OCI-LY1 (cell line): ENCODE data around the gene CAPN14.

Experiments used
- H2AFZ ChIP-seq: fragments of 200-600 bp; sonication (generic), shearing (Covaris generic); 2 replicates; pipeline ENCODE4 v1.6.0; 2014; ENCODE audit warnings: antibody characterized with exemption, mild to moderate bottlenecking, low read length
- H3F3A ChIP-seq: fragments of 200-600 bp; sonication (generic), shearing (Covaris generic); 2 replicates; pipeline ENCODE4 v1.6.0; 2014; ENCODE audit warnings: mild to moderate bottlenecking, antibody characterized with exemption, low read length, moderate library complexity; ENCODE audit not compliant: insufficient read depth
- H3K27ac ChIP-seq: fragments of 200-600 bp; sonication (generic); 2 replicates; pipeline ENCODE4 v1.5.1; 2014; ENCODE audit warnings: low read length, mixed run types, mild to moderate bottlenecking, low read depth; ENCODE audit not compliant: poor library complexity, severe bottlenecking
- H3K27me3 ChIP-seq: fragments of 200-600 bp; sonication (generic); 2 replicates; pipeline ENCODE4 v1.6.0; 2014; ENCODE audit warnings: antibody characterized with exemption, mild to moderate bottlenecking, low read length, moderate library complexity; ENCODE audit not compliant: insufficient read depth
- H3K36me3 ChIP-seq: fragments of 200-600 bp; sonication (generic); 2 replicates; pipeline ENCODE4 v1.6.1; 2014; ENCODE audit warnings: mild to moderate bottlenecking, antibody characterized with exemption, low read length, moderate library complexity, mixed read lengths; ENCODE audit not compliant: insufficient read depth
- H3K4me1 ChIP-seq: fragments of 200-600 bp; sonication (generic); 2 replicates; pipeline ENCODE4 v1.5.1; 2014; ENCODE audit warnings: mild to moderate bottlenecking, low read length, moderate library complexity; ENCODE audit not compliant: insufficient read depth, severe bottlenecking
- H3K4me2 ChIP-seq: fragments of 200-600 bp; sonication (generic), shearing (Covaris generic); 2 replicates; pipeline ENCODE4 v1.6.1; 2014; ENCODE audit warnings: low read length
- H3K4me3 ChIP-seq: fragments of 200-600 bp; sonication (generic); 2 replicates; pipeline ENCODE4 v1.5.1; 2014; ENCODE audit warnings: low read length, low read depth, mild to moderate bottlenecking, mixed read lengths; ENCODE audit not compliant: poor library complexity, severe bottlenecking
- H3K79me2 ChIP-seq: fragments of 200-600 bp; shearing (Covaris generic); 2 replicates; pipeline ENCODE4 v1.6.1; 2016; ENCODE audit warnings: mixed run types, low read length, mixed read lengths; ENCODE audit not compliant: insufficient read depth
- H3K9ac ChIP-seq: fragments of 200-600 bp; sonication (generic), shearing (Covaris generic); 2 replicates; pipeline ENCODE4 v1.6.1; 2014; ENCODE audit warnings: mild to moderate bottlenecking, low read length, mixed read lengths
- H3K9me2 ChIP-seq: fragments of 200-600 bp; sonication (generic), shearing (Covaris generic); 2 replicates; pipeline ENCODE4 v1.6.1; 2014; ENCODE audit warnings: low read depth, mild to moderate bottlenecking, low read length, mixed read lengths
- H3K9me3 ChIP-seq: fragments of 200-600 bp; shearing (Covaris generic); 2 replicates; pipeline ENCODE4 v1.6.1; 2014; ENCODE audit warnings: low read length, mixed read lengths
- H4K20me1 ChIP-seq: fragments of 200-600 bp; sonication (generic), shearing (Covaris generic); 2 replicates; pipeline ENCODE4 v1.6.0; 2016; ENCODE audit warnings: mild to moderate bottlenecking, low read length; ENCODE audit not compliant: insufficient read depth
- CTCF ChIP-seq: fragments of 200-600 bp; sonication (generic), shearing (Covaris generic); IDR thresholded peaks from 2 replicates; pipeline ENCODE4 v1.5.1; 2017; ENCODE audit warnings: mild to moderate bottlenecking, antibody characterized with exemption, low read length, moderate library complexity, mixed read lengths
- EZH2 ChIP-seq: fragments of 200-600 bp; sonication (generic), shearing (Covaris generic); IDR thresholded peaks from 2 replicates; pipeline ENCODE4 v1.8.0; 2017; ENCODE audit warnings: borderline replicate concordance, mixed run types, mild to moderate bottlenecking, antibody characterized with exemption, low read length, moderate library complexity, mixed read lengths

CAPN14 gene

DNA sequence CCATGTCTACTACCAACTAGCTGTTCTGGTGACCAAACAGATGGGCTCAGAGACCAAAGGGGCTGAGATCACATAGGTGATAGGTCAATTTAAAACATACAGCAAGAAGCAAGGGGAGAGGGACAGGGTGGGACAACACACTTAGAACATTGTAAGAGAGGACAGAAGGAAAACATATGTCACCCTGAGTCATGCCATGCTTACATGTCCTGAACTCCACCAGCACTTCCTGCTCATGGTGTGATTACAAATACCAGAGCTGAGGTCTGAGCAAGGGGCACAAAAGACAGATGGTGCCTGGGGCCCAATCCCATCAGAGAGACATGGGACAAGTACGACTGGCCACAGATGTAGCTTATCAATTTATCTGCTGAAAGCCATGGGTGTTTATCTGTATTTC, 50.4 kb downstream of the CAPN14 start:
- no peaks in the 10 kb centered on the region for H4K20me1 ChIP-seq
- TF ChIP-seq CTCF (no peak), EZH2 (no peak)
- H3K9me2 ChIP-seq, result no peaks in the 10 kb centered on the region
- H2AFZ ChIP-seq, result no peak overlapping the region
- H3K36me3 ChIP-seq, result no peaks in the 10 kb centered on the region
- H3K27ac ChIP-seq, result no peak overlapping the region
- H3K9ac ChIP-seq, result no peak overlapping the region
- no peaks in the 10 kb centered on the region for H3K79me2 ChIP-seq
- no peaks in the 10 kb centered on the region for H3F3A ChIP-seq
- H3K27me3 ChIP-seq, result 0 out of 2 replicates have a peak, but pooled peaks cover 1% of the 10 kb centered on the region
- H3K4me1 ChIP-seq, result no peaks in the 10 kb centered on the region
- no peaks in the 10 kb centered on the region for H3K9me3 ChIP-seq
- H3K4me3 ChIP-seq, result no peak overlapping the region
- H3K4me2 ChIP-seq, result no peak overlapping the region

DNA sequence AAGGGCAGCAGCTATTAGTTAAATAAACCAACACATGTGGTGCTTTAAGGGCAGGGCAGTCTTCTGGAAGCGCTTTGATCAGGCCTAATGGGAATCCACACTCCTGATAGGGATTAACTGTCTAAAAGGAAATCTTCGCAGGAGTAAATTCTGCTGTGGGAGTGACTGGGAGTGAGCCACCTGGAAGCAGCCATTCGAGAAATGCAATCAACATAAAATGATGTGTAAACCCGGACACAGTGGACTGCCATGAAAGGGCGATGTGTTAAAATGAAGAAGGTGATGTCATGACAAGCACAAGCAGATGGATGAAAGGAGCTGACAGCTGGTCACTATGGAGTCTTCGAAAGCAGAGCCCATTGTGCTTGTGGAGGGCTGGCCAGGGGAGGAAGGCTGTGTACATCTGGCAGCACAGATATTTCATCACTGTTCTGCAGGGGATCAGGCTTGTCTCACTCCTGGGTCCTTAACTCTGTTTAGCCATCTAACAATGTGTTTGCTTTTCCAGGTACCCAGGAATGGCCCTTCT, 54.2 kb downstream of the CAPN14 start:
- no peak for TF ChIP-seq CTCF
- TF ChIP-seq EZH2, result no peak
- Histone ChIP-seq H3K9me2 (no peaks in the 10 kb centered on the region), H3K27me3 (peaks cover 3% of the 10 kb centered on the region; the same call in 1 of the 2 replicates), H4K20me1 (no peaks in the 10 kb centered on the region), H3K27ac (no peak overlapping the region), H3K79me2 (no peaks in the 10 kb centered on the region), H3K4me3 (no peak overlapping the region), H3K9me3 (no peaks in the 10 kb centered on the region), H3K4me2 (no peak overlapping the region), H3F3A (no peaks in the 10 kb centered on the region), H2AFZ (no peak overlapping the region), H3K36me3 (no peaks in the 10 kb centered on the region), H3K9ac (no peak overlapping the region), H3K4me1 (no peaks in the 10 kb centered on the region)

DNA sequence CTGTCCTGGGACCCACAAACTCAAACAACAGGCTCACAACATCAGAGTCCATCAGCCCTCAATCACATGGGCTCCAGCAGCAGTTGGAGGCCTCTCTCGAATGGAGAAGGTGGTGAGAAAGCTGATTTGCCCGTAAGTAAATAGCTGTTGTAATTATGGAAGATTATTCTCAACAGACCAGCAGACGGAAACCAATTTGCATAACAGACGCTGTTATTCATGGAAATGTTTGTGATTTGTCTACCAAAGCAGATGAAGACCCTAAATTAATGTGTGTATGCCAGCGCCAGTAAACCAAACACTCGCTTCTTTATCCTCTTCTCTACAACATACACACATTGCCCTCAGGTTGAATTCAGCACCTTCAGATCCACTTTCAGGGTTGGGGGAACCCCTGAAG, 55.7 kb downstream of the CAPN14 start:
- no peaks in the 10 kb centered on the region for H3K36me3 ChIP-seq
- no peaks in the 10 kb centered on the region for H3K79me2 ChIP-seq
- no peaks in the 10 kb centered on the region for H4K20me1 ChIP-seq
- peaks cover 3% of the 10 kb centered on the region; the same call in 1 of the 2 replicates for H3K27me3 ChIP-seq
- H3K9ac ChIP-seq, result no peak overlapping the region
- H3F3A ChIP-seq, result no peaks in the 10 kb centered on the region
- H3K9me2 ChIP-seq, result no peaks in the 10 kb centered on the region
- H2AFZ ChIP-seq, result no peak overlapping the region
- H3K4me3 ChIP-seq, result no peak overlapping the region
- no peaks in the 10 kb centered on the region for H3K4me1 ChIP-seq
- no peak overlapping the region for H3K27ac ChIP-seq
- H3K9me3 ChIP-seq, result no peaks in the 10 kb centered on the region
- TF ChIP-seq EZH2 (no peak), CTCF (no peak)
- no peak overlapping the region for H3K4me2 ChIP-seq
